GM10266 (cell line): ENCODE measurements around the gene ADRA2A.

ENCODE experiments used
- DNase-seq: peaks from one replicate; pipeline ENCODE4 v3.0.0; 2012; ENCODE audit errors: extremely low spot score
- CTCF ChIP-seq: IDR thresholded peaks from 2 replicates; pipeline ENCODE4 v1.5.1; 2012; ENCODE audit warnings: mild to moderate bottlenecking, low read depth; ENCODE audit not compliant: control insufficient read depth, insufficient read depth; ENCODE audit errors: missing control alignments

The ADRA2A gene

GRCh38 chr10:111110771-111111170 lies 33.9 kb downstream of the ADRA2A start:
- TF ChIP-seq CTCF: no peak
- no peak for DNase-seq

GRCh38 chr10:111112333-111112732 lies 35.5 kb downstream of the ADRA2A start:
- DNase-seq: no peak
- no peak for TF ChIP-seq CTCF

GRCh38 chr10:111113238-111113960 lies 36.6 kb downstream of the ADRA2A start:
- DNase-seq: no peak
- TF ChIP-seq CTCF: no peak

GRCh38 chr10:111113961-111114757 lies 37.3 kb downstream of the ADRA2A start:
- no peak for DNase-seq
- no peak for TF ChIP-seq CTCF

GRCh38 chr10:111114758-111115500 lies 38.1 kb downstream of the ADRA2A start:
- TF ChIP-seq CTCF: no peak
- no peak for DNase-seq

- TF ChIP-seq CTCF: no peak
- no peak for DNase-seq
Measured at GRCh38 chr10:111116211-111116610, 39.4 kb downstream of the ADRA2A start.
